ENCODE data around the gene ACSL1.

GRCh38 chr4:184722798-184723197 is 103.0 kb downstream of the ACSL1 start:
- TF ChIP-seq CTCF (IDR thresholded peaks at IDR 0.05 in 2 of 3, conservative IDR thresholded peaks at IDR 0.05 in 1 of 3; ENCODE audit: borderline replicate concordance in 1 of 3, insufficient read depth in 1 of 3, low read depth in 2 of 3, low read length in 2 of 3) (peak in 1 of 3 experiments; percentile 4; a peak in 1 of 6 replicates), ZBTB33 (IDR thresholded peaks at IDR 0.05; ENCODE audit: extremely low read depth, insufficient replicate concordance, low read length) (no peak), CEBPB (IDR thresholded peaks at IDR 0.05; ENCODE audit: low read depth) (no peak), ZNF274 (IDR thresholded peaks at IDR 0.05; ENCODE audit: low read depth, low read length) (no peak), POLR2A (IDR thresholded peaks at IDR 0.05; ENCODE audit: borderline replicate concordance, extremely low read depth, insufficient read depth, insufficient read length) (no peak)
